GM21390 (cell line): ENCODE measurements around the gene STX10.
"Not testable (repeated sequence)": the region's sequence is repeated elsewhere in the genome, so short reads cannot be mapped to it uniquely, and the experiment has no call there.

Source experiments
- ATAC-seq: cut with Tn5 transposase; IDR thresholded peaks from one replicate; pipeline ENCODE4 v1.9.1; 2021; ENCODE audit not compliant: unreplicated experiment

The STX10 gene

GRCh38 chr19:13150187-13150930 lies at the start of gene STX10, which contains the start of gene IER2:
Gene STX10, minus strand, starts transcription at chr19:13150375. Its CDS starts 202 bp downstream, at chr19:13150173.
Gene IER2, plus strand, starts transcription at chr19:13150411. Its CDS starts 2,776 bp downstream, at chr19:13153187.
- peak; percentile 35 for ATAC-seq

GRCh38 chr19:13198634-13199033 lies 48.5 kb upstream of the STX10 start:
- ATAC-seq, result no peak

GRCh38 chr19:13195678-13196077 lies 45.5 kb upstream of the STX10 start:
- ATAC-seq, result no peak

- no peak for ATAC-seq
Measured at GRCh38 chr19:13190781-13191540, 40.8 kb upstream of the STX10 start.

- no peak for ATAC-seq
Measured at GRCh38 chr19:13189600-13189999, 39.4 kb upstream of the STX10 start.

GRCh38 chr19:13187419-13187818 lies 37.2 kb upstream of the STX10 start:
- ATAC-seq, result no peak

GRCh38 chr19:13186688-13187087 lies 36.5 kb upstream of the STX10 start:
- not testable (repeated sequence) for ATAC-seq

- not testable (repeated sequence) for ATAC-seq
Measured at GRCh38 chr19:13185763-13186657, 35.8 kb upstream of the STX10 start.

- not testable (repeated sequence) for ATAC-seq
Measured at GRCh38 chr19:13184926-13185325, 34.8 kb upstream of the STX10 start.

- ATAC-seq, result no peak
Measured at GRCh38 chr19:13181747-13182388, 31.7 kb upstream of the STX10 start.

- not testable (repeated sequence) for ATAC-seq
Measured at GRCh38 chr19:13178291-13178690, 28.1 kb upstream of the STX10 start.

- not testable (repeated sequence) for ATAC-seq
Measured at GRCh38 chr19:13177584-13177983, 27.4 kb upstream of the STX10 start.

- ATAC-seq, result no peak
Measured at GRCh38 chr19:13176345-13176744, 26.2 kb upstream of the STX10 start.

GRCh38 chr19:13173139-13173737 lies 23.1 kb upstream of the STX10 start:
- no peak for ATAC-seq

- no peak for ATAC-seq
Measured at GRCh38 chr19:13172346-13173138, 22.4 kb upstream of the STX10 start.

- no peak for ATAC-seq
Measured at GRCh38 chr19:13171146-13171545, 21.0 kb upstream of the STX10 start.

GRCh38 chr19:13169769-13170168 lies 19.6 kb upstream of the STX10 start:
- ATAC-seq, result no peak

- ATAC-seq, result not testable (repeated sequence)
Measured at GRCh38 chr19:13166151-13166550, 16.0 kb upstream of the STX10 start.
